A673 (cell line): Measurements from ENCODE around the gene MEG3.

Source experiments
- EZH2 ChIP-seq: fragments of 200-600 bp; sonication (generic); IDR thresholded peaks from 2 replicates; pipeline ENCODE4 v1.6.1; 2017; ENCODE audit warnings: borderline replicate concordance, low read depth, mild to moderate bottlenecking, mixed read lengths, antibody characterized with exemption, low read length; ENCODE audit not compliant: poor library complexity, severe bottlenecking
- TF ChIP-seq, protein P1 (sequence below): fragments of 300-800, 200-600 bp; sonication (generic); conservative IDR thresholded peaks from 2 replicates; pipeline ENCODE4 v1.5.1; 2017; ENCODE audit warnings: low read depth, mild to moderate bottlenecking, antibody characterized with exemption, low read length, moderate library complexity, mixed read lengths

DNA sequence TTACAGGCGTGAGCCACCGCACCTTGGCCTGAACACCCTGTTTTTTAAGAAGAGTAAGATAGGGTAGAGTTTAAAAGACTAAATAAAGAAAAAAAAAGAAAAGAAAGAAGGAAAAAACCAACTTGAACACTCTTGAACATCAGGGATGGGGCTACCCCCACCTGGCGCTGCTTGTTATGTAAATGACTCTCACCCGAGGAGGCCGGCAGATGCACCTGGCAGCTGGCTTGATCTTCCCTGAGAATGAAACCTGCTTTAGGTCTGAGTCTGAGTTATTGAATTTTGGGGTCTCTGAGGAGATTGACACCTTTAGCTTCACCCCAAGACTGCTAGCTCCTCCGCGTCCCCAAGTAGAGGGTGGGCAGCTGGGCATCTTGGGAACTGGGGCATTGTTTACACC lies 15.5 kb upstream of the MEG3 start:
- TF ChIP-seq, protein P1, sequence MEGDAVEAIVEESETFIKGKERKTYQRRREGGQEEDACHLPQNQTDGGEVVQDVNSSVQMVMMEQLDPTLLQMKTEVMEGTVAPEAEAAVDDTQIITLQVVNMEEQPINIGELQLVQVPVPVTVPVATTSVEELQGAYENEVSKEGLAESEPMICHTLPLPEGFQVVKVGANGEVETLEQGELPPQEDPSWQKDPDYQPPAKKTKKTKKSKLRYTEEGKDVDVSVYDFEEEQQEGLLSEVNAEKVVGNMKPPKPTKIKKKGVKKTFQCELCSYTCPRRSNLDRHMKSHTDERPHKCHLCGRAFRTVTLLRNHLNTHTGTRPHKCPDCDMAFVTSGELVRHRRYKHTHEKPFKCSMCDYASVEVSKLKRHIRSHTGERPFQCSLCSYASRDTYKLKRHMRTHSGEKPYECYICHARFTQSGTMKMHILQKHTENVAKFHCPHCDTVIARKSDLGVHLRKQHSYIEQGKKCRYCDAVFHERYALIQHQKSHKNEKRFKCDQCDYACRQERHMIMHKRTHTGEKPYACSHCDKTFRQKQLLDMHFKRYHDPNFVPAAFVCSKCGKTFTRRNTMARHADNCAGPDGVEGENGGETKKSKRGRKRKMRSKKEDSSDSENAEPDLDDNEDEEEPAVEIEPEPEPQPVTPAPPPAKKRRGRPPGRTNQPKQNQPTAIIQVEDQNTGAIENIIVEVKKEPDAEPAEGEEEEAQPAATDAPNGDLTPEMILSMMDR, result no peak
- no peak for TF ChIP-seq EZH2
